T-helper 2 cell treated with Interferon-gamma antibody and Interleukin-4, amounts not matched to agents 100 ng/mL and 5 ng/mL, for 36 hours (primary cell): ENCODE data around the gene HAO2. TPM values are rescaled to one million over a fixed set of nuclear protein-coding genes. Genes with fewer than 3 reads are reported as not detected.
"Not testable (repeated sequence)": the region's sequence is repeated elsewhere in the genome, so short reads cannot be mapped to it uniquely, and the experiment has no call there.

ENCODE experiments used
- intact Hi-C: fragments of 100-400 bp; cut with micrococcal nuclease; formaldehyde crosslinking; loops from one replicate; pipeline ENCODE4 v1.15.1; 2023
- total RNA-seq: library from RNA; stranded (reverse); gene quantifications from 2 replicates; pipeline ENCODE4 v1.2.3, GENCODE V29; 2022

HAO2 gene
- total RNA-seq, 1 donor from 2014 or later: not detected

DNA sequence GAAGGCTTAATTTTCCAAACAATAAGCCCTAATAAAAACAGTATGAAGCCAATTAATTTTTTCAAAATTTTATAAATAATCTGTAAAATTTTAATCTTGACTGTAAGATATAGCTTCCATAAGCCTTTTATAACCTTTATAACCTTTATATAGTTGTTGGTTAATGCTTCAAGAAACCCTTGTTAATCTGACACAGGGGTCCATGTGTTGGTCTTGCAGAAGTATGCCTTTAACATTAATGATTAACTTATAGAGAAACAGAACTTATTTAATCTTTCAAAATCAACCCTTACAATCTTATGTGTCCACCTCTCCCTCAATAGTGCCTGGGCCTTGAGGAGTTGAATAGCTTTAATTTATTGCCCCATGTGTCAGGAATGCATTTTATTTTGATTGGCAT is 23.2 kb upstream of the HAO2 start:
- intact Hi-C loops: no loop called here

DNA sequence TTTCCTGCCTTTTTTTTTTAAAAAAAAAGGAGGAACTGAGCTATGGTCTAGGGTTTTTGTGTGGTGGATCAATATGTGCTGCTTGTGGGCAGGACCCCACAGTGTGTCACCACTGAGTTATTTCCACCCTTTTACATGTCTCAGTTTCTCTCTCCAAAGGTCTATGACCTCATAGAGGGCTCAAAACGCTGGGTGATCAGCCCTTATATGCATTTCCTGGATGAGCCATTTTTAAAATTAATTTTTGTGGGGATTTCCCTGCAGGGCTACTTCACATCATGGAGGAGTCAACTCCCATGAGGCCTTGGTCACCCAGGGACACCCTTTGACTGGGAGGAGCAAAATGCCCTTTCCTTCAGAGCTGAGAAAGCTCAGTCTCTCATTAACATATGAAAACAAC is 20.7 kb upstream of the HAO2 start:
- intact Hi-C loops: no loop called here

DNA sequence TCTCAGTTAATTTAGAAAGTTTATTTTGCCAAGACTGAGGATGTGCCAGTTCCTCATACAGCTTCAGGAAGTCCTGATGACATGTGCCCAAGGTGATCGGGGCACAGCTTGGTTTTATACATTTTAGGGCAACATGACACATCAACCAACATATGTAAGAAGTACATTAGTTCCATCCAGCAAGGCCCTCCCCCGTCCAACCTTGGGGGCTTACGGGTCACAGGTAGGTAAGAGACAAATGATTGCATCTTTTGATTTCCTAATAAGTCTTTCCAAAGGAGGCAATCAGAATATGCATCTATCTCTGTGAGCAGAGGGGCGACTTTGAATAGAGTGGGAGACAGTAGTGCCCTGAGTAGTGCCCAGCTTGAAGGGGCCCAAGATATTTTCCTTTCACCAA is 19.6 kb upstream of the HAO2 start:
- intact Hi-C loops: no loop called here

DNA sequence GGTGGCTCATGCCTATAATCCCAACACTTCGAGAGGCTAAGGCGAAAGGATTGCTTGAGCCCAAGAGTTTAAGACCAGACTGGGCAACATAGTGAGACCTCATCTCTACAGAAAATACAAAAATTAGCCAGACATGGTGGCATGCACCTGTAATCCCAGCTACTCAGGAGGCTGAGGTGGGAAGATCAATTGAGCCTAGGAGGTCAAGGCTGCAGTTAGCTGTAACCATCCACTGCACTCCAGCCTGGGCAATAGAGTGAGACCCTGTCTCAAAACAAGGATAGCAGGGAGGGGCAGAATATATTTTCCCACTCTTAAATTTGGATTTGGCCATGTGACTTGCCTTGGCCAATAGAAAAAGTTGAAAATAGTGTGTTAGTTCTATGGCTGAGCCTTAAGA is 17.7 kb upstream of the HAO2 start:
- intact Hi-C loops: not testable (repeated sequence)

DNA sequence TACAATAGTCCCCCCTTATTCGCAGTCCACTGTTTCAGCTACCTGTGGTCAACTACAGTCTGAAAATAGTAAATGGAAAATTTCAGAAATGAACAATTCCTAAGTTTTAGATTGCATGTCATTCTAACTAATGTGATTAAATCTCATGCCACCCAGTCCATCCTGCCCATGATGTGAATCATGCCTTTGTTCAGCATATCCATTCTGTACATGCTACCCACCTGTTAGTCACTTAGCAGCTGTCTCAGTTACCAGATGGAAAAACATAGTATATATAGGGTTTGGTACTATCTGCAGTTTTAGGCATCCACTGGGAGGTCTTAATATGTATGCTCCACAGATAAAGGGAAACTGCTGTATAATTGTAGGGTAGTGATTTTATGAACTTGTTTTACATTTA is 16.6 kb upstream of the HAO2 start:
- intact Hi-C loops: no loop called here

DNA sequence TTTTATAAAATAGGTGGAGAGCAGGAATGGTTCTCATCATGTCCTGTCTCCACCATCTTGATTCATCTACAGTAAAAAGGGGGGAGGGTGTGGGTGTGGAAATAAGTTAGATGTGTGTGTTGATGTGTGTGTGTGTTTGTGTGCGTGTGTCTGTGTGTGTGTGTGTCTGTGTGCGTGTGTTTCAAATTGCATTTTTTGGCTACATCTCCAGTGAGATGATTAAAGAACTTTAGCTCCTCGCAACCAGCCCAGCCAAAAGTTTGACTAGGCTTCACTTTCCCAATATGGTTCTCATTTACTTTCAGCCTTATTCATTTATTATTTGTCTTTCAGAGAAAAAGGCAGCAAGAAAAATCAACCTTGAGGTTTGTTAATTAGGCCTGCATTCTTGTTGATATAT is 14.7 kb upstream of the HAO2 start:
- intact Hi-C loops: no loop called here

DNA sequence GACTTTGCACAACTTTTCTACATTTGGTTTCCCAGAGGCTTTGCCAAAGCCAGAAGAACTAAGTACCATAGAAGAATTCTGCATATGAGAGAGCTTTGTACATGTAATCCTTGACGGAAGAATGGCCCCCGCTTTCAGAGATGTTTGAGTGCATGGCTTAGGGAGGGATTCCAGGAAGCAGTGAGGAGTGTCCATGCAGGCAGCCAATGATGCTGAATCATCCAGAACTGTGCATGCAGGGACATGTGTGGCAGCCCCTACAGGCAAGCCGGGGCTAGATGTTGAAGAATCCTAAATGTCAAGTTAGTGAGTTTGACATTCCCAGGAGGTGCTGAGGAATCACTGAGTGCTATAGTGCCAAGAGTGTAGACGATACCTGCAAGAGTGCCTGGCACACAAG is 9.9 kb upstream of the HAO2 start:
- intact Hi-C loops: no loop called here

DNA sequence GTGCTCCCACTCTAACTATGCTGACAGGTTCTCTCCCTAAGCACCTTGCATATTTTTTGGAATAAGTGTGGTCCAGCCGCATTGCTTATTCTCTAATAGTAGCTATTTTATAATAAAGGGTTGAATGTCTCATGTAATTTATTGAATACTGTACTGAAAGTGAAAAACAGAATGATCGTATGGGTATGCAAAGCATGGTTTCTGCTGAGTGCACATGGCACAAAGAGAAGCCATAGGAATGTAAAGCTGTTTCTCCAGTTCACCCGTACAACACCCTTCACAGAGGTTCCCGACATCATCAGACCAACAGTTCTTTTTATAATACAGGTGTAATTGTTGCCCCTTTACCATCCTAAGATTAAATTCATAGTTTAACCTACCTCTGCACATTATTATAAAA is 8.9 kb upstream of the HAO2 start:
- intact Hi-C loops: no loop called here

DNA sequence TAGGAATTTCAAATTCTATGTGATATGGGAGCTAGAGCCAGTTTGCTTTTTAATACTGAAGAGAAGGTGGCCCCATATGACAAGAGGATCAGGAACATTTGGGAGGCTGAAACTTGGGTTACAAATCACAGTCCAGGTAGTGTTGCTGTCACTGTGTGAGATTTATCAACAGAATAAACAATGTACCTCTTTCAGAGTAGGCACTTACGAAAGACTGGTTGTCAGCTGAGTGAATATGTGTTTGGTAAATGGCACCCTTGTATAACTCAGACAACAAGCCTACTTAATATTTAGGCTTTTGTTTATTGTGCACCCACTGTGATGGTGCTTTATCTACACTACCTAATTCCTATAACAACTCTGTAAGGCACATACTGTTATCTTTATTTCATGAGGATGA is 7.4 kb upstream of the HAO2 start:
- intact Hi-C loops: no loop called here

DNA sequence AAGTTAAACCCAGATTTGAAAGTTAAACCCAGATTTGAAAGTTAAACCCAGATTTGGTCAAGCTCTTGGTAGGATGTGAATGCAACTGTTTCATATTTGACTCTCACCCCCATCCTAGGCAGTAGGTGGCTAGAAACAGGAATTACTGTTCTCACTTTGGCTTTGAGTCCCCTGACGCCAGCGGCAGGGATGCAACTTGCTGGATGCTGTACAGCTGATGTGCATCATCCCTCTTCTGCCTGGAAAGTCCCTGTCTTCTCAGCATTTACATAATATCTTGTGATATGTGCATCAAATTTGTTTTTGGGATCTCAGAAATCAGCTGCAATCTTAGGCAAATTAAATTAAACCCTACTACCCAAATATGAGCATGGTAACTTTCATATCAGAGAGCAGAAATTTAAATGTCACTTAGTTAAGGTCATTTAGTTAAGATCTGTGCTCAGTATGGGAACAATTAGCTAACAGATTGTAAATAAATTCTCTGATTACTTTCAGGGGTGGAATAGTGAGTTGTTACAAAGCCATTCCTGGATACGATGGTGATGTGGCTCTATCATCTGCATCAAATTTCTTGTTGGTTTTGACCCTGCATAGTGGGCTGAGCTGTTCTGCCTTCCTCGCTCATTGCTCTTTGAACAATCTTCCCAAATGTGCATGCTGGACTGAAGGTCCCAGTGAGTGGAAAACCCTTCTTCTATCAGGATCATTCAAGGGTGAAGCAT is 6.8 kb upstream of the HAO2 start:
- intact Hi-C loops: no loop called here

DNA sequence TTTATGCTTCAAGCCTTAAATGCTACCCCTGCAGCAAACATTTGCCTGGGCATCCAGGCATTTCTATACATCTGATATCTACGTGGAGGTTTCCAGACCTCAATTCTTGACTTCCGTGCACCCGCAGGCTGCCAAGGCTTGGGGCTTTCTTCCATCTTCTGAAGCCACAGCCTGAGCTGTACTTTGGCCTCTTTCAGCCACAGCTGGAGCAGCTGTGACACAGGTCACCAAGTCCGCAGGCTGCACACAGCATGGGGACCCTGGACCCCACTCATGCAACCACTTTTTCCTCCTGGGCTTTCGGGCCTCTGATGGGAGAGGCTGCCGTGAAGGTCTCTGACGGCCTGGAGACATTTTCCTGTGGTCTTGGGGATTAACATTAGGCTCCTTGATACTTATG is 5.4 kb upstream of the HAO2 start:
- intact Hi-C loops: no loop called here

DNA sequence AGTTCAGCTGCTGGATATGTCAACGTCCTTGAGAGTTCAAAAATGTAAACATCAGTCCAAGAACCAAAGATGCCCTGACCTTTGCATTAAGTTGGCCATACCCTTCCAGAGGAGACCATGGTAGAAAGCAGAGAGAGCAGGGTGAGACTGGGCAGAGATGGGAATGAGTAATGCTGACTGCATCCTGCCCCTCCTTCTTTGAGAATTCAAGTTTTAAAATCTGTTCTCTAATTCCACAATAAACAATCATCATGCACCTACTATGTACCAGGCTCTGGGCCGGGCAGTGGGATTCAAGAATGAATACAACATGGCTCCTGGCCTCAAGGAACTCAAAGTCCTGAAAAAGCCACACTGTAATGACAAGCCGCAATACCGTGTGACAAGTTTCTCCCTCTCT is 3.9 kb upstream of the HAO2 start:
- intact Hi-C loops: no loop called here

DNA sequence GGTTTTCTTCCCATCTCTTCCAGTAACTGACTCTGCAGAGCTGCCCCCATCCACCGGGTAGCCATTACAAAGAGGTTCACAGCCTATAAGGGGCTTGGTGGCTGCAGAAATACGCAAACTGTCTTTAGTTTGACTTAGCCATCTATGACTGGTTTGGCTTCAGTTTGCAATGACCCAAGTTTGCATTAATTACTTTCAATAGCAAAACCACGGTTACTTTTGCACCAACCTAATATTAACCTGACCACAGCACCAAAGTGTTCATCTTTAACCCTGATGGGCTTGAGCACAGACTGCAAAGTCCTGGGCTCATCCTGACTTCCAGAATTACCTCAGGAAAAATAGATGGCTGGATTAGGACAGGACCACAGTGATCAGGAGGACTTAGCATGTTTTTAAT is 2.2 kb upstream of the HAO2 start:
- intact Hi-C loops: no loop called here

DNA sequence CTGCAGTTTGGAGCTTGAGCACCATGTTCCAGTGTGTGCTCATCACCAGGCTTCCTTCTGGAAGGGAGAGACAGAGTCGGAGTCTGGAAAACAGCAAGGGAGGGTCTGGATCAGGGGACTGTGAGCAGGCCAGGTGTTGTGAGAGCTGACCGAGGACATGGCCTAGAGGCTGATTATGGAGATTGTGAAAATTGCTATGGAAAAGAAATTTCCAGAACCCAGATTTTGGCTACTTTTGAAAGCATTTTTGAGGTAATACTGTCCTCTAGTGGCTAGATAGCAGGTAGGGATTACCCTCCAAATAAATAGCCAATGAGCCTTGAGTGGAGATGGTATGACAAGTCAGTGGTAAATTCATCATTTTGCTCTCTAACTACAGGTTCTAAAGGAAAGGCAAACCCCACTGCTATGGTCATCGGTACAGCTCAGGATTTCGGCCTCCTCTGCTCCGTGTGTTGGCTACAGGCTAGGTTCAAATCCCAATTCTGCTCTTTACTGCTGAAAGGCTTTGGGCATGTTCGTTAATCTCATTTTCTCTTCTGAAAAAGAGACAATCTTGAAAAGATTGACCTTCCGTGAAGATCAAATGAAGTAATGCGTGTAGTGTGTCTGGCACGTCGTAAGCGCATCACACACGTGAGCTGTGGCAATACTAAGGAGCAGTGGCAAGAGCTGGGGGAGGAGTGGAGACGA is 1.0 kb upstream of the HAO2 start:
- intact Hi-C loops: loop anchor here (1.0 kb wide), 1 partner anchor 81 kb away; no protein-coding TSS in a partner anchor

DNA sequence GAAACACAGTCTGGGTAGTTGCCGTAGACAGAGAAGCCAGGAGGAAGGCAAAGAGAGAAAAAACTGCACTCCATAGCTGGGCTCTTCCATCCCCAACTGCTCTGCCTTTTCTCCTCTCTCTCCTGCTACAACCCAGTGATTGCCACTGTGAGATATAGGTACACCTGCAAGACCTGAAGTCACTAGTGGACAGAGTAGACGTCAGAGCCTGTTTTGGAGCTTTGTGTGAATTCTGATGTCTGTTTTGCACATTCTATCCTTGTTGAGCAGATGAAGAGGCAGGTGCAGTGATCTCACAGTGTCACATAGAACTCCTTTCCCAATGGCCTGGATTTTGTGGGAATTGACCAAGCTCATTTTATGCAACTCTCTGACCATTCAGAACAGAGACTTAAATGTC is 2.2 kb downstream of the HAO2 start:
- intact Hi-C loops: no loop called here

DNA sequence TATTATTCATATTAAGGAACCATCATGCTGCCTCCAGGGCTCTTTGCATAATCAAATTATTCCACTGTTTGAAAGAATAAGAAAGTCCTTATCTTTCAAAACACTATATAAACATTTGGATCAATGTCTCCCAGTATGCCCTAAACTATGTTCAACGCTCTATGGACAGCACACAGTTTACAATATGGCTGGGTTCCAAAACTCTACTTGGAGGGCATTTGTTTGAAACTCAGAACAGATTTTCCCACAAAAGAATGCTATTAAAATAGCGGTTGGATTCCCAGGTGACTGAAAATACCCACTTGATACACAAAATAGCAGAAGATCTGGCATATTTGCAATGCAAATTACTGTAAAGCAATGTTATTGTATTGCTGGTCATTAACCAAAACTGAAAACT is 3.2 kb downstream of the HAO2 start:
- intact Hi-C loops: no loop called here

DNA sequence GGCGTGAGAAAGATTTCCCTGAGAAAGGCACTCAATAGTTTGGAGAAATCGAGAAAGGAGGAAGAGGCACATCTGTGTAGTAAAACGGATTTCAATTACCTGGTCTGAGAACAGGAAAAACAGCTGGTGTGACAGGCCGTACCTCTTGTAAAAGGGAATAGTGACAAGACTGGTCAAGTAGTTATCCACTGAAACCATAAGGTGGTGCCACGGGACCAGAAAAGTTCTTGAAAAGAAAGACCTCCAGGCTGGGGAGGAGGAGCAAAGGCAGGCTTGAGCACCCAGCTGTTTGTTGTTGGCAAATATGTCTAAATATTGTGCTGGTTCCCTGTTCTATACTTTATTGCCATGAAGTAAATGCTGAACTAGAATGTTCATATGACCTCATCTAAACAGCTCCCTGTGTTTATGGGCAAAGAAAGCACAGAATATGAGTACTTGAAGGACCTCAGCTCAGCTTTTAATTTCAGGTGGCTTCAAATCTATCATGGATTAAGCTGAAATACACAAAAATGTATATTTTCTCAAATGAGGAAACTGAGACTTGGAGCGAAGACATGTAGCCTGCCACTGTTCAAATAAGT is 4.0 kb downstream of the HAO2 start:
- intact Hi-C loops: no loop called here

DNA sequence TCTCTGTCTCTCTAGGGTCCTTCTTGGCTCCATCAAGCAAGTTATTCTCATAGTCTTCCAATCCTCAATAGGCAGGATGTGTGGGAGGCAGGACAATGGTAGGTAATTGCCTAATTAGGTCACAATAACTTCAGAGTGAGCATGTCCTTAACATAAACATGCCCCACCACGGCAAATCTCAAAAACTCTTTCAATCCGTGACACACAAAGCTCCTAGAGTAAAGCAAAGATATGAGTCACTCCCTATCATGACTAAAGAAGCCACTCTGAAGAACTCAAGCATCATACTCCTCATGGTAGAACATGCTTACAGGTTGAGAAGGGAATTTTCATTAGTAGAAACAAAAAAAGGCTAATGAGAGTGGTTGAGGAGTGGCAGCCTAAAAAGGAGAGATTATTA is 4.9 kb downstream of the HAO2 start:
- intact Hi-C loops: no loop called here

DNA sequence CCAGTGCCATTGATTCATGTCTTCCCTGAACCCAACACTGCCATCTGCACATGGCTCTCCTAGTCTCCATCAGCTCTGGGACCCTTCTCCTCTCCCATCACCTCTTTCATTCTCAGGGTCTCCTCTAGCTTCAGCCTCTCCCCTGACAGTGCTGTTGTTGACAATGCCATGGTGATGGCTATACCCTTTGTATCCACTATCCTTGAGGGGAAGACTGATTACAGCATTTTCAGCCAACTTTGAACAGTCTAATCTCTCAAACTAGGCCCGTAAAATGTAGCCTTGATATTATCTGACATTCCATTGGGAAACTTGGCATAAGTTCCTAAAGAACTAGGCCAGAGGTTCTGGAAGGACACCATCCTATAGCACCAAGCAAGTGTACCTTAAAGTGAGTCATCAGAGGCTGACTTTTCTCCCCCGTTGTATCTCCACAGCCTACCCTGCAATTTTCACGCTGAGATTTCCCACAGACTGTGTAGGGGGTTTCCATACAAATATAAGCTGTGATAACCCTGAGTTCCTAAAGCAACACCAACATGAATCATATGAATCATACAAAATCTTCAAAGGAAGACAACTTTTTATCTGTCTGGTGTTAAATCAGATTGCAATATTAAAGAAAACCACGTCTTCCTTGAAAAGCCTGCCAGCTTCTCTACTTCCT is 5.8 kb downstream of the HAO2 start:
- intact Hi-C loops: no loop called here

DNA sequence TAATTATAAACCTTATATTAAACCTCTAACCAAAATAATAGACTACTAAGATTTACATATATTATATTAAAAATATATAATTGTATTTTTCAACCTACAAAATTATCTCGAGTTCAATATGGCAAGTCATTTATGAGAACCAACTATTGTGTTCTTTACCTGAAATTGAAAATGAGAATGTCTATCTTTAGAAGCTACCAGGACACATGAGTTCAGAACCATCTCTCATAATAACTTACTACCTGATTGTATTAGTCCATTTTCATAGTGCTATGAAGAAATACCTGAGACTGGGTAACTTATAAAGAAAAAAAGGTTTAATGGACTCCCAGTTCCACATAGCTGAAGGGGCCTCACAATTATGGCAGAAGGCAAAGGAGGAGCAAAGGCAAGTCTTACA is 6.8 kb downstream of the HAO2 start:
- intact Hi-C loops: no loop called here

DNA sequence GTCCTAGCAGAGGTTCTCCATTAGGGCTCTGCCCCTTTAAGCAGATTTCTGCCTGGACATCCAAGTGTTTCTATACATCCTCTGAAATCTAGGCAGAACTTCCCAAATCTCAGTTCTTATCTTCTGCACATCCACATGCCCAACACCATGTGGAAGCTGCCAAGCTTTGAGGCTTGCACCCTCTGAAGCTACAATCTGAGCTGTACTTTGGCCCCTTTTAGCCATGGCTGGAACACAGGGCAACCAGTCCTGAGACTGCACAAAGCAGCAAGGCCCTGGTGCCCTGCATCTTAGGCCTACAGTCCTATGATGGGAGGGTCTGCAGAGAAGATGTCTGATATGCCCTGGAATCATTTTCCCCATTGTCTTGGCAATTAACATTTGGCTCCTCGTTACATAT is 8.0 kb downstream of the HAO2 start:
- intact Hi-C loops: no loop called here

DNA sequence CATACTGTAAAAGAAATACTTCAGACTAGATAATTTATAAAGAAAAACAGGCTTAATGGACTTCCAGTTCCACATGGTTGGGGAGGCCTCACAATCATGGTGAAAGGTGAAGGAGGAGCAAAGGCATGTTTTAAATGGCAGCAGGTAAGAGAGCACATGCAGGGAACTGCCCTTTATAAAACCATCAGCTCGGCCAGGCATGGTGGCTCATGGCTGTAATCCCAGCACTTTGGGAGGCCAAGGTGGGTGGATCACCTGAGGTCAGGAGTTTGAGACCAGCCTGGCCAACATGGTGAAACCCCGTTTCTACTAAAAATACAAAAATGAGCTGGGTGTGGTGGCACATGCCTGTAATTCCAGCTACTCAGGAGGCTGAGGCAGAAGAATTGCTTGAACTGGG is 9.0 kb downstream of the HAO2 start:
- intact Hi-C loops: not testable (repeated sequence)
